Small intestine (tissue), 7 donors: ENCODE measurements around the gene HMGB2. TPM values are rescaled to one million over a fixed set of nuclear protein-coding genes. Genes with fewer than 3 reads are reported as not detected.
A peak's percentile ranks its signal among the peaks of the same experiment; 100 is the strongest.

Experiments
- DNase-seq, 2 donors: peaks; one replicate each; pipeline versions ENCODE4 v3.0.0 to v3.0.0-alpha.2; 2013
- FAIRE-seq: peaks from 2 replicates; lab custom pipeline; 2012; peaks lifted over from hg19 to GRCh38; lab: Jason Lieb, UNC
- H3K27ac ChIP-seq, 3 donors: one replicate each; pipeline ENCODE4 v1.5.1; 2013; ENCODE audit warnings: low read length in 2 of 3, mild to moderate bottlenecking in 2 of 3, control low read depth in 1 of 3, inconsistent platforms in 1 of 3, low read depth in 1 of 3, moderate library complexity in 1 of 3
- H3K27me3 ChIP-seq, 3 donors: one replicate each; pipeline ENCODE4 v1.6.1; 2013; ENCODE audit warnings: low read length in 3 of 3, inconsistent platforms in 1 of 3; ENCODE audit not compliant: control insufficient read depth in 3 of 3, insufficient read depth in 3 of 3
- H3K36me3 ChIP-seq, 3 donors: one replicate each; pipeline ENCODE4 v1.6.1; 2013; ENCODE audit warnings: low read length in 3 of 3, inconsistent platforms in 1 of 3, low read depth in 1 of 3, mild to moderate bottlenecking in 1 of 3, moderate library complexity in 1 of 3; ENCODE audit not compliant: control insufficient read depth in 3 of 3, insufficient read depth in 2 of 3
- H3K4me1 ChIP-seq, 3 donors: one replicate each; pipeline ENCODE4 v1.6.1; 2013; ENCODE audit warnings: low read length in 2 of 3, inconsistent platforms in 1 of 3, low read depth in 1 of 3, mild to moderate bottlenecking in 1 of 3, moderate library complexity in 1 of 3; ENCODE audit not compliant: control insufficient read depth in 3 of 3, insufficient read depth in 2 of 3
- H3K4me3 ChIP-seq, 3 donors: one replicate each; pipeline ENCODE4 v1.5.1; 2013; ENCODE audit warnings: low read length in 3 of 3, control low read depth in 1 of 3, inconsistent platforms in 1 of 3, low read depth in 1 of 3, mild to moderate bottlenecking in 1 of 3, moderate library complexity in 1 of 3
- H3K9me3 ChIP-seq, 2 donors: one replicate each; pipeline ENCODE4 v1.6.1; 2013; ENCODE audit warnings: low read depth in 1 of 2, low read length in 1 of 2; ENCODE audit not compliant: control insufficient read depth in 2 of 2, insufficient read depth in 1 of 2
- WGBS, 3 donors: extraction: QIAGEN DNeasy Blood & Tissue Kit; methylation state at CpG; one replicate each; pipeline ENCODE4 v1.1.7; 2013; 5-methylcytosine and 5-hydroxymethylcytosine counted together
- polyA plus RNA-seq, 4 donors: library from polyadenylated mRNA; stranded (reverse) in 3 of 4; unstranded in 1 of 4; fragments of 200-250 nt in 3 of 4; fragments of 120-200 nt in 1 of 4; gene quantifications; one replicate each; pipeline versions ENCODE4 v1.2.1 to v1.2.3, GENCODE V29; 2013
- donor health status: healthy with polysubstance abuse.
- donor health status: control.
- donor health status: control.
- donor health status: Bipolar disorder and iron deficiency.
- donor health status: healthy.

Gene HMGB2
- polyA plus RNA-seq, 4 donors: 46.5 to 274 (median 122) TPM

- Histone ChIP-seq H3K9me3 (no peaks in the 10 kb centered on the region), H3K27me3 (no peaks in the 10 kb centered on the region), H3K27ac (no peak overlapping the region), H3K36me3 (no peaks in the 10 kb centered on the region), H3K4me1 (no peaks in the 10 kb centered on the region), H3K4me3 (no peak overlapping the region)
- peak in 1 of 2 donors; percentile 25 for DNase-seq
- WGBS, 3 donors: 56 to 58% (median 56%) methylated on average over 5 of the region's 5 CpGs
- FAIRE-seq: no peak
Measured at GRCh38 chr4:173360587-173361221, 26.5 kb upstream of the HMGB2 start.

GRCh38 chr4:173357939-173358338, 23.8 kb upstream of the HMGB2 start:
- no peaks in the 10 kb centered on the region for H3K9me3 ChIP-seq
- WGBS, 3 donors: 54 to 68% (median 63%) methylated on average over 2 of the region's 2 CpGs
- no peak overlapping the region for H3K27ac ChIP-seq
- H3K36me3 ChIP-seq: no peaks in the 10 kb centered on the region
- FAIRE-seq (no peak), DNase-seq (no peak)
- no peaks in the 10 kb centered on the region for H3K4me1 ChIP-seq
- H3K4me3 ChIP-seq: no peak overlapping the region
- no peaks in the 10 kb centered on the region for H3K27me3 ChIP-seq

- H3K27ac ChIP-seq: no peak overlapping the region
- no peak overlapping the region for H3K4me3 ChIP-seq
- peaks cover 0 to 2% (median 0%) of the 10 kb centered on the region in 3 donors for H3K27me3 ChIP-seq
- FAIRE-seq (no peak), DNase-seq (no peak)
- H3K4me1 ChIP-seq: no peaks in the 10 kb centered on the region
- peaks cover 0 to 8% of the 10 kb centered on the region in 2 donors for H3K9me3 ChIP-seq
- no peaks in the 10 kb centered on the region for H3K36me3 ChIP-seq
- 92 to 100% (median 100%) methylated on average over 1 of the region's 1 CpG for WGBS, 3 donors
Measured at GRCh38 chr4:173347467-173347866, 13.3 kb upstream of the HMGB2 start.

- Histone ChIP-seq H3K27me3 (peaks cover 0 to 2% (median 0%) of the 10 kb centered on the region in 3 donors), H3K27ac (no peak overlapping the region), H3K36me3 (no peaks in the 10 kb centered on the region), H3K4me1 (no peaks in the 10 kb centered on the region), H3K9me3 (peaks cover 0 to 8% of the 10 kb centered on the region in 2 donors), H3K4me3 (no peak overlapping the region)
- DNase-seq (no peak), FAIRE-seq (no peak)
- 55 to 94% (median 86%) methylated on average over 2 of the region's 2 CpGs for WGBS, 3 donors
Measured at GRCh38 chr4:173346074-173346473, 11.9 kb upstream of the HMGB2 start.

GRCh38 chr4:173345648-173346047, 11.5 kb upstream of the HMGB2 start:
- Histone ChIP-seq H3K27ac (no peak overlapping the region), H3K27me3 (peaks cover 0 to 2% (median 0%) of the 10 kb centered on the region in 3 donors), H3K36me3 (no peaks in the 10 kb centered on the region), H3K4me3 (no peak overlapping the region), H3K9me3 (peaks cover 0 to 8% of the 10 kb centered on the region in 2 donors), H3K4me1 (no peaks in the 10 kb centered on the region)
- WGBS, 3 donors: 31 to 55% (median 47%) methylated on average over 2 of the region's 2 CpGs
- FAIRE-seq (no peak), DNase-seq (no peak)

- DNase-seq: no peak
- no peak overlapping the region for H3K27ac ChIP-seq
- H3K4me1 ChIP-seq: no peaks in the 10 kb centered on the region
- H3K36me3 ChIP-seq: no peaks in the 10 kb centered on the region
- H3K9me3 ChIP-seq: peaks cover 0 to 8% of the 10 kb centered on the region in 2 donors
- H3K4me3 ChIP-seq: no peak overlapping the region
- WGBS, 3 donors: 81 to 85% (median 84%) methylated on average over 3 of the region's 3 CpGs
- peaks cover 0 to 2% (median 0%) of the 10 kb centered on the region in 3 donors for H3K27me3 ChIP-seq
- FAIRE-seq: no peak
Measured at GRCh38 chr4:173343832-173344397, 9.8 kb upstream of the HMGB2 start.

- WGBS, 3 donors: 95 to 98% (median 95%) methylated on average over 2 of the region's 2 CpGs
- Histone ChIP-seq H3K27me3 (no peaks in the 10 kb centered on the region), H3K4me1 (peaks cover 0 to 4% (median 0%) of the 10 kb centered on the region in 3 donors), H3K36me3 (no peaks in the 10 kb centered on the region), H3K27ac (no peak overlapping the region), H3K4me3 (no peak overlapping the region), H3K9me3 (no peaks in the 10 kb centered on the region)
- FAIRE-seq: no peak
- no peak for DNase-seq
Measured at GRCh38 chr4:173337463-173337862, 3.3 kb upstream of the HMGB2 start.

GRCh38 chr4:173334891-173335752, 964 bp upstream of the HMGB2 start:
- Histone ChIP-seq H3K4me1 (peaks cover 0 to 4% (median 2%) of the 10 kb centered on the region in 3 donors), H3K36me3 (peaks cover 0 to 5% (median 0%) of the 10 kb centered on the region in 3 donors), H3K4me3 (peak overlapping the region; percentile 37 to 100 (median 69)), H3K9me3 (no peaks in the 10 kb centered on the region), H3K27ac (peak overlapping the region; percentile 50 to 100 (median 97)), H3K27me3 (no peaks in the 10 kb centered on the region)
- WGBS, 3 donors: 1 to 2% (median 2%) methylated on average over 52 of the region's 52 CpGs
- DNase-seq: peak; percentile 87 to 90
- no peak for FAIRE-seq
